Uterus (tissue), 4 donors: ENCODE results near the gene TSPO2. TPM values are rescaled to one million over a fixed set of nuclear protein-coding genes. Genes with fewer than 3 reads are reported as not detected.

Experiments used
- DNase-seq, 2 donors: peaks; one replicate each; pipeline ENCODE4 v3.0.0-alpha.2; 2019 to 2020
- H3K27ac ChIP-seq, 2 donors: fragments of 200-600 bp; sonication (generic); 1 replicate in 1 of 2; 2 replicates in 1 of 2; pipeline ENCODE4 v1.5.1; 2016 to 2018
- H3K27me3 ChIP-seq, 2 donors: fragments of 200-600 bp; sonication (generic); one replicate each; pipeline ENCODE4 v1.5.1; 2018 to 2019; ENCODE audit warnings: control low read depth in 1 of 2
- H3K36me3 ChIP-seq, 2 donors: fragments of 200-600 bp; sonication (generic); one replicate each; pipeline ENCODE4 v1.5.1; 2019; ENCODE audit warnings: control low read depth in 1 of 2
- H3K4me1 ChIP-seq, 2 donors: fragments of 200-600 bp; sonication (generic); one replicate each; pipeline ENCODE4 v1.5.1; 2018 to 2019; ENCODE audit warnings: control low read depth in 1 of 2
- H3K4me3 ChIP-seq, 2 donors: fragments of 200-600 bp; sonication (generic); 1 replicate in 1 of 2; 2 replicates in 1 of 2; pipeline ENCODE4 v1.5.1; 2018 to 2019; ENCODE audit warnings: mild to moderate bottlenecking in 1 of 2
- H3K9me3 ChIP-seq, 2 donors: fragments of 200-600 bp; sonication (generic); one replicate each; pipeline ENCODE4 v1.5.1; 2019; ENCODE audit warnings: control low read depth in 1 of 2
- CTCF ChIP-seq, 4 experiments: fragments of 200-600 bp in 2 of 4; fragments of 450-650 bp in 2 of 4; sonication (generic) in 2 of 4; IDR thresholded peaks; one replicate each; pipeline ENCODE4 v1.5.1; 2016 to 2019; ENCODE audit warnings: antibody characterized with exemption in 4 of 4, mild to moderate bottlenecking in 2 of 4, moderate library complexity in 1 of 4
- POLR2A ChIP-seq, 2 donors: fragments of 450-650 bp; IDR thresholded peaks; one replicate each; pipeline ENCODE4 v1.6.1; 2016; ENCODE audit warnings: antibody characterized with exemption in 2 of 2, mild to moderate bottlenecking in 1 of 2, moderate library complexity in 1 of 2
- intact Hi-C: fragments of 100-400 bp; cut with DNase I; formaldehyde crosslinking; loops from one replicate; pipeline ENCODE4 v1.15.1; 2023; ENCODE audit warnings: low total_unique reads
- total RNA-seq, 4 donors: library from RNA; depleted of rRNA in 3 of 4; stranded (reverse); fragments of >200 nt in 3 of 4; gene quantifications; one replicate each; pipeline versions ENCODE4 v1.1.0 to v1.2.4, GENCODE V29; 2014 to 2023
- donor health status: DM: yes; HTN: yes; CAD: no.

Gene TSPO2
- total RNA-seq, 4 donors from 2014 or later = not detected

GRCh38 chr6:41055149-41055548 lies 12.9 kb downstream of the TSPO2 start:
- no peak overlapping the region for H3K4me3 ChIP-seq
- no peaks in the 10 kb centered on the region for H3K27me3 ChIP-seq
- H3K27ac ChIP-seq = no peak overlapping the region
- DNase-seq = no peak
- no peaks in the 10 kb centered on the region for H3K36me3 ChIP-seq
- H3K9me3 ChIP-seq = no peaks in the 10 kb centered on the region
- intact Hi-C loops = no loop called here
- H3K4me1 ChIP-seq = no peaks in the 10 kb centered on the region
- TF ChIP-seq POLR2A (IDR thresholded peaks at IDR 0.05) (no peak), CTCF (IDR thresholded peaks at IDR 0.05) (no peak)

- no peaks in the 10 kb centered on the region for H3K36me3 ChIP-seq
- TF ChIP-seq POLR2A (IDR thresholded peaks at IDR 0.05) (no peak), CTCF (IDR thresholded peaks at IDR 0.05) (no peak)
- intact Hi-C loops = no loop called here
- no peak for DNase-seq
- no peaks in the 10 kb centered on the region for H3K9me3 ChIP-seq
- H3K4me3 ChIP-seq = no peak overlapping the region
- H3K27ac ChIP-seq = no peak overlapping the region
- no peaks in the 10 kb centered on the region for H3K27me3 ChIP-seq
- no peaks in the 10 kb centered on the region for H3K4me1 ChIP-seq
Observed at GRCh38 chr6:41056768-41057490, 14.7 kb downstream of the TSPO2 start.

- no peak for DNase-seq
- no peak overlapping the region for H3K4me3 ChIP-seq
- no peaks in the 10 kb centered on the region for H3K4me1 ChIP-seq
- H3K27ac ChIP-seq = no peak overlapping the region
- H3K36me3 ChIP-seq = no peaks in the 10 kb centered on the region
- TF ChIP-seq POLR2A (IDR thresholded peaks at IDR 0.05) = no peak
- no peak for TF ChIP-seq CTCF (IDR thresholded peaks at IDR 0.05)
- intact Hi-C loops = no loop called here
- H3K27me3 ChIP-seq = no peaks in the 10 kb centered on the region
- no peaks in the 10 kb centered on the region for H3K9me3 ChIP-seq
Observed at GRCh38 chr6:41058783-41059181, 16.5 kb downstream of the TSPO2 start.

GRCh38 chr6:41059556-41059955 lies 17.3 kb downstream of the TSPO2 start:
- H3K27ac ChIP-seq = no peak overlapping the region
- DNase-seq = no peak
- TF ChIP-seq CTCF (IDR thresholded peaks at IDR 0.05) = no peak
- no peak for TF ChIP-seq POLR2A (IDR thresholded peaks at IDR 0.05)
- intact Hi-C loops = no loop called here
- H3K36me3 ChIP-seq = no peaks in the 10 kb centered on the region
- H3K27me3 ChIP-seq = no peaks in the 10 kb centered on the region
- H3K4me3 ChIP-seq = no peak overlapping the region
- H3K9me3 ChIP-seq = no peaks in the 10 kb centered on the region
- H3K4me1 ChIP-seq = no peaks in the 10 kb centered on the region

GRCh38 chr6:41061196-41061726 lies 19.0 kb downstream of the TSPO2 start:
- Histone ChIP-seq H3K4me1 (no peaks in the 10 kb centered on the region), H3K9me3 (no peaks in the 10 kb centered on the region), H3K27me3 (no peaks in the 10 kb centered on the region), H3K27ac (no peak overlapping the region), H3K4me3 (no peak overlapping the region), H3K36me3 (no peaks in the 10 kb centered on the region)
- intact Hi-C loops = no loop called here
- TF ChIP-seq CTCF (IDR thresholded peaks at IDR 0.05) = no peak
- no peak for TF ChIP-seq POLR2A (IDR thresholded peaks at IDR 0.05)
- no peak for DNase-seq
